K562 (cell line): ENCODE measurements around the gene INTS1. TPM values are rescaled to one million over a fixed set of nuclear protein-coding genes. Genes with fewer than 3 reads are reported as not detected.

Experiments
- GTF2E2 ChIP-seq: fragments of 200-800 bp; sonication (Bioruptor generic); IDR thresholded peaks from 2 replicates; pipeline ENCODE4 v1.6.1; 2016; ENCODE audit warnings: missing genetic modification characterization, missing compliant biosample characterization
- L3MBTL2 ChIP-seq: fragments of 450-650 bp; IDR thresholded peaks from 2 replicates; pipeline ENCODE4 v1.6.1; 2016; ENCODE audit warnings: mild to moderate bottlenecking, moderate library complexity
- POLR3G ChIP-seq: IDR thresholded peaks from 2 replicates; pipeline ENCODE4 v1.6.1; 2011; ENCODE audit not compliant: insufficient read length, insufficient replicate concordance; ENCODE audit errors: extremely low read depth
- RBM34 ChIP-seq: fragments of 200-400 bp; formaldehyde crosslinking; IDR thresholded peaks from 2 replicates; pipeline ENCODE4 v1.6.1; 2018; ENCODE audit warnings: low read length, borderline replicate concordance; ENCODE audit not compliant: insufficient read depth
- YY1 ChIP-seq, 3 experiments: IDR thresholded peaks; 2 replicates each; pipeline ENCODE4 v1.6.1; 2011; ENCODE audit warnings: low read length in 2 of 3, mild to moderate bottlenecking in 2 of 3, moderate library complexity in 2 of 3, borderline replicate concordance in 1 of 3, control low read depth in 1 of 3, low read depth in 1 of 3; ENCODE audit not compliant: insufficient read depth in 3 of 3, insufficient replicate concordance in 2 of 3, control insufficient read depth in 1 of 3, insufficient read length in 1 of 3; ENCODE audit errors: extremely low read depth in 1 of 3
- ZNF23 ChIP-seq: fragments of 250-450 bp; sonication (Bioruptor Pico); IDR thresholded peaks from 2 replicates; pipeline ENCODE4 v1.4.0; 2020; ENCODE audit warnings: mild to moderate bottlenecking
- ZNF444 ChIP-seq: fragments of 250-450 bp; sonication (Bioruptor Pico); IDR thresholded peaks from 2 replicates; pipeline ENCODE4 v1.4.0; 2020; ENCODE audit warnings: mild to moderate bottlenecking, moderate library complexity
- polyA plus RNA-seq, 8 experiments: library from polyadenylated mRNA; depleted of rRNA in 4 of 8; stranded (reverse) in 5 of 8; unstranded in 3 of 8; fragments of >200 nt; fragmentation: Nextera tagmentation in 2 of 8; fragmentation: Illumina TruSeq in 1 of 8; extraction: Ambion mirVana in 2 of 8; extraction: Trizol in 1 of 8; gene quantifications; 2 replicates each; pipeline versions ENCODE4 v1.2.1 to v1.2.3, GENCODE V29; 2011 to 2014; ENCODE audit warnings: inconsistent platforms in 1 of 8, missing spikeins in 1 of 8
- total RNA-seq, 7 experiments: library from RNA; depleted of rRNA in 6 of 7; stranded (reverse); fragments of >200 nt in 6 of 7; fragmentation: Illumina TruSeq in 2 of 7; extraction: Trizol in 2 of 7; gene quantifications; 2 replicates each; pipeline versions ENCODE4 v1.2.1 to v1.2.3, GENCODE V29; 2011 to 2021; ENCODE audit warnings: low replicate concordance in 1 of 7
- TF ChIP-seq, protein P1 (sequence below): fragments of 450-650 bp; IDR thresholded peaks from 2 replicates; pipeline ENCODE4 v1.6.1; 2016
- TF ChIP-seq, protein P2 (sequence below): fragments of 200-800 bp; sonication (Bioruptor generic); IDR thresholded peaks from 2 replicates; pipeline ENCODE4 v1.6.1; 2017; ENCODE audit warnings: missing genetic modification characterization, missing compliant biosample characterization
- TF ChIP-seq, protein P3 (sequence below): fragments of 250-450 bp; sonication (Bioruptor Pico); IDR thresholded peaks from 2 replicates; pipeline ENCODE4 v1.5.0; 2021; ENCODE audit warnings: mild to moderate bottlenecking, borderline replicate concordance
- TF ChIP-seq, protein P4 (sequence below): fragments of 450-650 bp; IDR thresholded peaks from 2 replicates; pipeline ENCODE4 v1.6.1; 2016; ENCODE audit warnings: missing biosample characterization, missing genetic modification characterization
- TF ChIP-seq, protein P5 (sequence below): fragments of 450-650 bp; IDR thresholded peaks from 2 replicates; pipeline ENCODE4 v1.6.1; 2018; ENCODE audit not compliant: partially characterized antibody
- TF ChIP-seq, protein P6 (sequence below): IDR thresholded peaks from 2 replicates; pipeline ENCODE4 v1.6.1; 2011; ENCODE audit not compliant: insufficient read length; ENCODE audit errors: extremely low read depth
- TF ChIP-seq, protein P7 (sequence below): fragments of 200-800 bp; sonication (Bioruptor generic); IDR thresholded peaks from 2 replicates; pipeline ENCODE4 v1.6.1; 2017; ENCODE audit warnings: missing genetic modification characterization, missing compliant biosample characterization

The INTS1 gene
- total and polyA plus RNA-seq, 9 of the 15 experiments (the other 6 are each of a cell fraction or from before 2014, with no cell fraction given) = 0.34 to 119 (median 18.5) TPM

DNA sequence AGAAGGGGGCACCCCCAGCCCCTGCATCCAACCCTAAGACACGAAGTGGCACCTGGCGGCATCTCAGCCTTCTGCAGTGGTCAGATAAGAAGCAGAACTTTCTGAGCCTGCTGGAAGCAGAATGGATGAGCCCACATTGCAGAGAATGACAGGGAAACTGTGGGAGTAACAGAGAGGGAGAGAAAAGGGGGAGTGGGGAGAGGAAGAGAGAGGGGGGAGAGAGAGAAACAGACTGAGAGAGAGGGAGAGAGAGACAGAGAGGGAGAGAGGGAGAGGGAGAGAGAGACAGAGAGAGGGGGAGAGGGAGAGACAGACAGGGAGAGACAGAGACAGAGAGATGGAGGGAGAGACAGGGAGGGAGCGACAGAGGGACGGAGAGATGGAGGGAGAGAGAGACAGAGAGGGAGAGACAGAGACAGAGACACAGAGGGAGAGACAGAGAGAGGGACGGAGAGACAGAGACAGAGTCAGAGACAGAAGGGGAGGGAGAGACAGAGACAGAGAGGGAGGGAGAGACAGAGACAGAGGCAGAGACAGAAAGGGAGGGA lies 80.9 kb downstream of the INTS1 start (continued):
- TF ChIP-seq L3MBTL2 (no peak), ZNF444 (no peak), YY1 (IDR thresholded peaks at IDR 0.05; ENCODE audit: borderline replicate concordance in 1 of 3, control insufficient read depth in 1 of 3, extremely low read depth in 1 of 3, insufficient read depth in 3 of 3, insufficient read length in 1 of 3, insufficient replicate concordance in 2 of 3, low read depth in 1 of 3, low read length in 2 of 3) (no peak), POLR3G (no peak), RBM34 (no peak), GTF2E2 (tag) (no peak), ZNF23 (CRISPR knock-in tag) (no peak)
- TF ChIP-seq, protein P1, sequence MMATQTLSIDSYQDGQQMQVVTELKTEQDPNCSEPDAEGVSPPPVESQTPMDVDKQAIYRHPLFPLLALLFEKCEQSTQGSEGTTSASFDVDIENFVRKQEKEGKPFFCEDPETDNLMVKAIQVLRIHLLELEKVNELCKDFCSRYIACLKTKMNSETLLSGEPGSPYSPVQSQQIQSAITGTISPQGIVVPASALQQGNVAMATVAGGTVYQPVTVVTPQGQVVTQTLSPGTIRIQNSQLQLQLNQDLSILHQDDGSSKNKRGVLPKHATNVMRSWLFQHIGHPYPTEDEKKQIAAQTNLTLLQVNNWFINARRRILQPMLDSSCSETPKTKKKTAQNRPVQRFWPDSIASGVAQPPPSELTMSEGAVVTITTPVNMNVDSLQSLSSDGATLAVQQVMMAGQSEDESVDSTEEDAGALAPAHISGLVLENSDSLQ = peak; percentile 51
- TF ChIP-seq, protein P2, sequence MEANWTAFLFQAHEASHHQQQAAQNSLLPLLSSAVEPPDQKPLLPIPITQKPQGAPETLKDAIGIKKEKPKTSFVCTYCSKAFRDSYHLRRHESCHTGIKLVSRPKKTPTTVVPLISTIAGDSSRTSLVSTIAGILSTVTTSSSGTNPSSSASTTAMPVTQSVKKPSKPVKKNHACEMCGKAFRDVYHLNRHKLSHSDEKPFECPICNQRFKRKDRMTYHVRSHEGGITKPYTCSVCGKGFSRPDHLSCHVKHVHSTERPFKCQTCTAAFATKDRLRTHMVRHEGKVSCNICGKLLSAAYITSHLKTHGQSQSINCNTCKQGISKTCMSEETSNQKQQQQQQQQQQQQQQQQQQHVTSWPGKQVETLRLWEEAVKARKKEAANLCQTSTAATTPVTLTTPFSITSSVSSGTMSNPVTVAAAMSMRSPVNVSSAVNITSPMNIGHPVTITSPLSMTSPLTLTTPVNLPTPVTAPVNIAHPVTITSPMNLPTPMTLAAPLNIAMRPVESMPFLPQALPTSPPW (CRISPR knock-in tag) = peak; percentile 58; the same call in 1 of the 2 replicates
- TF ChIP-seq, protein P3, sequence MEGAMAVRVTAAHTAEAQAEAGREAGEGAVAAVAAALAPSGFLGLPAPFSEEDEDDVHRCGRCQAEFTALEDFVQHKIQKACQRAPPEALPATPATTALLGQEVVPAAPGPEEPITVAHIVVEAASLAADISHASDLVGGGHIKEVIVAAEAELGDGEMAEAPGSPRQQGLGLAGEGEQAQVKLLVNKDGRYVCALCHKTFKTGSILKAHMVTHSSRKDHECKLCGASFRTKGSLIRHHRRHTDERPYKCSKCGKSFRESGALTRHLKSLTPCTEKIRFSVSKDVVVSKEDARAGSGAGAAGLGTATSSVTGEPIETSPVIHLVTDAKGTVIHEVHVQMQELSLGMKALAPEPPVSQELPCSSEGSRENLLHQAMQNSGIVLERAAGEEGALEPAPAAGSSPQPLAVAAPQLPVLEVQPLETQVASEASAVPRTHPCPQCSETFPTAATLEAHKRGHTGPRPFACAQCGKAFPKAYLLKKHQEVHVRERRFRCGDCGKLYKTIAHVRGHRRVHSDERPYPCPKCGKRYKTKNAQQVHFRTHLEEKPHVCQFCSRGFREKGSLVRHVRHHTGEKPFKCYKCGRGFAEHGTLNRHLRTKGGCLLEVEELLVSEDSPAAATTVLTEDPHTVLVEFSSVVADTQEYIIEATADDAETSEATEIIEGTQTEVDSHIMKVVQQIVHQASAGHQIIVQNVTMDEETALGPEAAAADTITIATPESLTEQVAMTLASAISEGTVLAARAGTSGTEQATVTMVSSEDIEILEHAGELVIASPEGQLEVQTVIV = no peak
- TF ChIP-seq, protein P4, sequence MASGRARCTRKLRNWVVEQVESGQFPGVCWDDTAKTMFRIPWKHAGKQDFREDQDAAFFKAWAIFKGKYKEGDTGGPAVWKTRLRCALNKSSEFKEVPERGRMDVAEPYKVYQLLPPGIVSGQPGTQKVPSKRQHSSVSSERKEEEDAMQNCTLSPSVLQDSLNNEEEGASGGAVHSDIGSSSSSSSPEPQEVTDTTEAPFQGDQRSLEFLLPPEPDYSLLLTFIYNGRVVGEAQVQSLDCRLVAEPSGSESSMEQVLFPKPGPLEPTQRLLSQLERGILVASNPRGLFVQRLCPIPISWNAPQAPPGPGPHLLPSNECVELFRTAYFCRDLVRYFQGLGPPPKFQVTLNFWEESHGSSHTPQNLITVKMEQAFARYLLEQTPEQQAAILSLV (tag) = no peak
- TF ChIP-seq, protein P5, sequence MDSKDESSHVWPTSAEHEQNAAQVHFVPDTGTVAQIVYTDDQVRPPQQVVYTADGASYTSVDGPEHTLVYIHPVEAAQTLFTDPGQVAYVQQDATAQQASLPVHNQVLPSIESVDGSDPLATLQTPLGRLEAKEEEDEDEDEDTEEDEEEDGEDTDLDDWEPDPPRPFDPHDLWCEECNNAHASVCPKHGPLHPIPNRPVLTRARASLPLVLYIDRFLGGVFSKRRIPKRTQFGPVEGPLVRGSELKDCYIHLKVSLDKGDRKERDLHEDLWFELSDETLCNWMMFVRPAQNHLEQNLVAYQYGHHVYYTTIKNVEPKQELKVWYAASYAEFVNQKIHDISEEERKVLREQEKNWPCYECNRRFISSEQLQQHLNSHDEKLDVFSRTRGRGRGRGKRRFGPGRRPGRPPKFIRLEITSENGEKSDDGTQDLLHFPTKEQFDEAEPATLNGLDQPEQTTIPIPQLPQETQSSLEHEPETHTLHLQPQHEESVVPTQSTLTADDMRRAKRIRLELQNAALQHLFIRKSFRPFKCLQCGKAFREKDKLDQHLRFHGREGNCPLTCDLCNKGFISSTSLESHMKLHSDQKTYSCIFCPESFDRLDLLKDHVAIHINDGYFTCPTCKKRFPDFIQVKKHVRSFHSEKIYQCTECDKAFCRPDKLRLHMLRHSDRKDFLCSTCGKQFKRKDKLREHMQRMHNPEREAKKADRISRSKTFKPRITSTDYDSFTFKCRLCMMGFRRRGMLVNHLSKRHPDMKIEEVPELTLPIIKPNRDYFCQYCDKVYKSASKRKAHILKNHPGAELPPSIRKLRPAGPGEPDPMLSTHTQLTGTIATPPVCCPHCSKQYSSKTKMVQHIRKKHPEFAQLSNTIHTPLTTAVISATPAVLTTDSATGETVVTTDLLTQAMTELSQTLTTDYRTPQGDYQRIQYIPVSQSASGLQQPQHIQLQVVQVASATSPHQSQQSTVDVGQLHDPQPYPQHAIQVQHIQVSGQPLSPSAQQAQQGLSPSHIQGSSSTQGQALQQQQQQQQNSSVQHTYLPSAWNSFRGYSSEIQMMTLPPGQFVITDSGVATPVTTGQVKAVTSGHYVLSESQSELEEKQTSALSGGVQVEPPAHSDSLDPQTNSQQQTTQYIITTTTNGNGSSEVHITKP = peak; percentile 93
- TF ChIP-seq, protein P6, sequence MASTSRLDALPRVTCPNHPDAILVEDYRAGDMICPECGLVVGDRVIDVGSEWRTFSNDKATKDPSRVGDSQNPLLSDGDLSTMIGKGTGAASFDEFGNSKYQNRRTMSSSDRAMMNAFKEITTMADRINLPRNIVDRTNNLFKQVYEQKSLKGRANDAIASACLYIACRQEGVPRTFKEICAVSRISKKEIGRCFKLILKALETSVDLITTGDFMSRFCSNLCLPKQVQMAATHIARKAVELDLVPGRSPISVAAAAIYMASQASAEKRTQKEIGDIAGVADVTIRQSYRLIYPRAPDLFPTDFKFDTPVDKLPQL = no peak
- TF ChIP-seq, protein P7, sequence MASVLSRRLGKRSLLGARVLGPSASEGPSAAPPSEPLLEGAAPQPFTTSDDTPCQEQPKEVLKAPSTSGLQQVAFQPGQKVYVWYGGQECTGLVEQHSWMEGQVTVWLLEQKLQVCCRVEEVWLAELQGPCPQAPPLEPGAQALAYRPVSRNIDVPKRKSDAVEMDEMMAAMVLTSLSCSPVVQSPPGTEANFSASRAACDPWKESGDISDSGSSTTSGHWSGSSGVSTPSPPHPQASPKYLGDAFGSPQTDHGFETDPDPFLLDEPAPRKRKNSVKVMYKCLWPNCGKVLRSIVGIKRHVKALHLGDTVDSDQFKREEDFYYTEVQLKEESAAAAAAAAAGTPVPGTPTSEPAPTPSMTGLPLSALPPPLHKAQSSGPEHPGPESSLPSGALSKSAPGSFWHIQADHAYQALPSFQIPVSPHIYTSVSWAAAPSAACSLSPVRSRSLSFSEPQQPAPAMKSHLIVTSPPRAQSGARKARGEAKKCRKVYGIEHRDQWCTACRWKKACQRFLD = no peak
